ENCODE data around the gene WWOX. TPM values are rescaled to one million over a fixed set of nuclear protein-coding genes. Genes with fewer than 3 reads are reported as not detected.

Gene WWOX
- total and polyA plus RNA-seq, 2 of the 4 experiments (the other 2 are of a cell fraction) = 2.7 to 5.4 TPM

DNA sequence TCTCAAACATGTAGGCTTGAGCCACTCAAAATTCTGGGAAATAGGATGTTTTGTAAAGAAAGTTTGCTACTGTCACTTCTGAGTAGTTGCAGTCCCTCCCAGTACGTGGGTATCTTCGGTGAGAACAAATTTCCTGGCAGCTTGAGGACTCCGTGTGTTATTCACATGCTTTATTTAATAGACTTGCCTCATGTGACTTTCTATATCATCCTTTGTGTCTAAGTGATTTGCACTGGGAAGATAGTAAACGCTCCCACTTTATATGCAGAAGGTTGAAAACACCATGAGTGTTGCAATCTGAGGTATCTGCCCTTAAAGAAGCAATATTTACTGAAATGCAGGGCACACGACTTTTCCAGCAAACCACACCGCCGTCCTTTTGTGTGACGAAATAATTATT lies 857.4 kb downstream of the WWOX start:
- no peak overlapping the region for H3K4me2 ChIP-seq (ENCODE audit: low read depth, low read length)
- dilution Hi-C loops (cut with HindIII; ENCODE audit: low sequenced_read_pairs, unreplicated experiment) = no loop called here
- no peak overlapping the region for H2AFZ ChIP-seq (replicated peaks; ENCODE audit: low read length, poor library complexity)
- ChIA-PET POLR2A (ENCODE audit: unreplicated experiment) (no interaction called here), CTCF (no interaction called here)
- H3K4me1 ChIP-seq (ENCODE audit: control insufficient read depth, insufficient read depth, low read length) = no peaks in the 10 kb centered on the region
- H3K79me1 ChIP-seq (ENCODE audit: low read depth in 1 of 2, low read length in 2 of 2) = no peaks in the 10 kb centered on the region
- H2BK15ac ChIP-seq (ENCODE audit: low read depth, low read length) = no peak overlapping the region
- peaks cover 23% of the 10 kb centered on the region for H3K9me3 ChIP-seq (ENCODE audit: control insufficient read depth, insufficient read depth, low read length)
- in situ Hi-C loops (cut with MboI; ENCODE audit: low sequenced_read_pairs) = no loop called here
- no peak overlapping the region for H4K8ac ChIP-seq (ENCODE audit: low read depth in 2 of 2, low read length in 2 of 2)
- no peak overlapping the region for H3K14ac ChIP-seq (replicated peaks; ENCODE audit: low read depth, low read length)
- H4K5ac ChIP-seq (ENCODE audit: low read depth, low read length) = no peak overlapping the region
- 14% methylated on average over 1 of the region's 8 CpGs; no CpG with 5 or more reads in 1 of the 2 experiments for WGBS, 2 experiments (ENCODE audit: extremely low coverage in 2 of 2, insufficient read length in 1 of 2)
- no peak overlapping the region for H2BK120ac ChIP-seq (ENCODE audit: low read depth, low read length)
- H3K27ac ChIP-seq (ENCODE audit: insufficient read depth, low read length) = no peak overlapping the region
- no TSS peak for BruUV-seq (replicated peaks)
- H2AK5ac ChIP-seq (ENCODE audit: low read depth, low read length) = no peak overlapping the region
- DNase-seq (no peak), ATAC-seq (ENCODE audit: low read depth) (no peak)
- no peak overlapping the region for H3K9ac ChIP-seq (ENCODE audit: low read depth, low read length)
- intact Hi-C loops (cut with micrococcal nuclease) = no loop called here
- H2BK20ac ChIP-seq (ENCODE audit: low read depth, low read length) = no peak overlapping the region
- no peak for TF ChIP-seq MAFK (IDR thresholded peaks at IDR 0.05; ENCODE audit: low read depth, low read length)
- TF ChIP-seq MAZ (IDR thresholded peaks at IDR 0.05; ENCODE audit: borderline replicate concordance, low read depth, low read length) = no peak
- no peak for TF ChIP-seq POLR2A (IDR thresholded peaks at IDR 0.05; ENCODE audit: low read depth, low read length)
- no peak for TF ChIP-seq NFE2L2 (IDR thresholded peaks at IDR 0.05; ENCODE audit: low read depth, low read length)
- TF ChIP-seq FOS (IDR thresholded peaks at IDR 0.05; ENCODE audit: low read depth, low read length) = no peak
- TF ChIP-seq SMC3 (IDR thresholded peaks at IDR 0.05; ENCODE audit: low read depth, low read length) = no peak
- no peak for TF ChIP-seq MXI1 (IDR thresholded peaks at IDR 0.05; ENCODE audit: borderline replicate concordance, low read depth, low read length)
- TF ChIP-seq, protein P1, sequence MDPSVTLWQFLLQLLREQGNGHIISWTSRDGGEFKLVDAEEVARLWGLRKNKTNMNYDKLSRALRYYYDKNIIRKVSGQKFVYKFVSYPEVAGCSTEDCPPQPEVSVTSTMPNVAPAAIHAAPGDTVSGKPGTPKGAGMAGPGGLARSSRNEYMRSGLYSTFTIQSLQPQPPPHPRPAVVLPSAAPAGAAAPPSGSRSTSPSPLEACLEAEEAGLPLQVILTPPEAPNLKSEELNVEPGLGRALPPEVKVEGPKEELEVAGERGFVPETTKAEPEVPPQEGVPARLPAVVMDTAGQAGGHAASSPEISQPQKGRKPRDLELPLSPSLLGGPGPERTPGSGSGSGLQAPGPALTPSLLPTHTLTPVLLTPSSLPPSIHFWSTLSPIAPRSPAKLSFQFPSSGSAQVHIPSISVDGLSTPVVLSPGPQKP (IDR thresholded peaks at IDR 0.05; ENCODE audit: borderline replicate concordance, low read depth, low read length) = no peak
- no peak for TF ChIP-seq RAD21 (IDR thresholded peaks at IDR 0.05; ENCODE audit: low read length)
- no peak for TF ChIP-seq CHD1 (IDR thresholded peaks at IDR 0.05; ENCODE audit: low read depth, low read length)
- TF ChIP-seq CTCF (conservative IDR thresholded peaks at IDR 0.05; ENCODE audit: low read depth, low read length) = no peak
- TF ChIP-seq RCOR1 (IDR thresholded peaks at IDR 0.05; ENCODE audit: insufficient replicate concordance, low read length) = no peak
- TF ChIP-seq USF2 (IDR thresholded peaks at IDR 0.05; ENCODE audit: low read depth, low read length) = no peak
- TF ChIP-seq BHLHE40 (IDR thresholded peaks at IDR 0.05; ENCODE audit: low read depth, low read length) = no peak
- TF ChIP-seq RFX5 (IDR thresholded peaks at IDR 0.05; ENCODE audit: low read depth, low read length) = no peak
- H3K23ac ChIP-seq (ENCODE audit: low read depth, low read length) = no peak overlapping the region
- no peak overlapping the region for H4K91ac ChIP-seq (ENCODE audit: insufficient read depth, low read depth, low read length)
- no peak overlapping the region for H3K4ac ChIP-seq (ENCODE audit: low read depth, low read length)
- no peak overlapping the region for H2AK9ac ChIP-seq (replicated peaks; ENCODE audit: low read depth, low read length, poor library complexity)
- H4K20me1 ChIP-seq (ENCODE audit: insufficient read depth, low read length) = no peaks in the 10 kb centered on the region
- H2BK5ac ChIP-seq (ENCODE audit: low read depth, low read length, poor library complexity, severe bottlenecking) = no peak overlapping the region
- no peaks in the 10 kb centered on the region for H3K9me1 ChIP-seq (ENCODE audit: insufficient read depth, low read length)
- H3K18ac ChIP-seq (ENCODE audit: low read depth, low read length) = no peak overlapping the region
- H3K27me3 ChIP-seq (ENCODE audit: control insufficient read depth, insufficient read depth, low read length) = no peaks in the 10 kb centered on the region
- H3K56ac ChIP-seq (ENCODE audit: extremely low read depth, insufficient read depth, low read length) = no peak overlapping the region
- no peaks in the 10 kb centered on the region for H3K36me3 ChIP-seq (ENCODE audit: control insufficient read depth, insufficient read depth, low read length)
- H3K4me3 ChIP-seq (ENCODE audit: insufficient read depth, low read depth, low read length) = no peak overlapping the region
